ENCODE measurements around the gene PIGK.
"Not testable (repeated sequence)": the region's sequence is repeated elsewhere in the genome, so short reads cannot be mapped to it uniquely, and the experiment has no call there.

PIGK gene

GRCh38 chr1:77200806-77201205 lies 18.4 kb downstream of the PIGK start:
- no peak for DNase-seq
- intact Hi-C loops (cut with DNase I): no loop called here

- intact Hi-C loops (cut with DNase I): no loop called here
- no peak for DNase-seq
Measured at GRCh38 chr1:77200293-77200692, 18.9 kb downstream of the PIGK start.

GRCh38 chr1:77197351-77197750 lies 21.9 kb downstream of the PIGK start:
- intact Hi-C loops (cut with DNase I): no loop called here
- no peak for DNase-seq

GRCh38 chr1:77193951-77194350 lies 25.3 kb downstream of the PIGK start:
- intact Hi-C loops (cut with DNase I): no loop called here
- DNase-seq: no peak

GRCh38 chr1:77188770-77189169 lies 30.5 kb downstream of the PIGK start:
- intact Hi-C loops (cut with DNase I): no loop called here
- no peak for DNase-seq

- DNase-seq; intact Hi-C loops (cut with DNase I): not testable (repeated sequence)
Measured at GRCh38 chr1:77186907-77187306, 32.3 kb downstream of the PIGK start.

- intact Hi-C loops (cut with DNase I): no loop called here
Measured at GRCh38 chr1:77182083-77182482, 37.1 kb downstream of the PIGK start.

GRCh38 chr1:77179632-77180031 lies 39.6 kb downstream of the PIGK start:
- intact Hi-C loops (cut with DNase I): no loop called here
- DNase-seq: no peak

More at GRCh38 chr1:77182083-77182482, 37.1 kb downstream of the PIGK start:
- no peak for DNase-seq

GRCh38 chr1:77175230-77175844 lies 43.9 kb downstream of the PIGK start:
- no peak for DNase-seq
- intact Hi-C loops (cut with DNase I): no loop called here

GRCh38 chr1:77170687-77171086 lies 48.5 kb downstream of the PIGK start:
- intact Hi-C loops (cut with DNase I): no loop called here

GRCh38 chr1:77168358-77168757 lies 50.9 kb downstream of the PIGK start:
- intact Hi-C loops (cut with DNase I): no loop called here
- DNase-seq: no peak

More at GRCh38 chr1:77170687-77171086, 48.5 kb downstream of the PIGK start:
- DNase-seq: no peak

- intact Hi-C loops (cut with DNase I): no loop called here
- no peak for DNase-seq
Measured at GRCh38 chr1:77164434-77164944, 54.7 kb downstream of the PIGK start.

- not testable (repeated sequence) for DNase-seq
- intact Hi-C loops (cut with DNase I): loop anchor here (10.0 kb wide), 1 partner anchor 375 kb away; no protein-coding TSS in a partner anchor
Measured at GRCh38 chr1:77159706-77160105, 59.5 kb downstream of the PIGK start.

GRCh38 chr1:77156214-77156613 lies 63.0 kb downstream of the PIGK start:
- intact Hi-C loops (cut with DNase I): loop anchor here (10.0 kb wide), 1 partner anchor 379 kb away; no protein-coding TSS in a partner anchor
- DNase-seq: no peak

GRCh38 chr1:77146270-77146669 lies 73.0 kb downstream of the PIGK start:
- no peak for DNase-seq
- intact Hi-C loops (cut with DNase I): loop anchor here (5.0 kb wide), 1 partner anchor 536 kb away; the partner anchor contains the start of gene ZZZ3

- no peak for DNase-seq
- intact Hi-C loops (cut with DNase I): no loop called here
Measured at GRCh38 chr1:77143529-77144121, 75.6 kb downstream of the PIGK start.

GRCh38 chr1:77139389-77139788 lies 79.8 kb downstream of the PIGK start:
- intact Hi-C loops (cut with DNase I): loop anchor here (5.0 kb wide), 1 partner anchor 553 kb away; no protein-coding TSS in a partner anchor

GRCh38 chr1:77134359-77134758 lies 84.9 kb downstream of the PIGK start:
- no peak for DNase-seq
- intact Hi-C loops (cut with DNase I): no loop called here

More at GRCh38 chr1:77139389-77139788, 79.8 kb downstream of the PIGK start:
- no peak for DNase-seq

GRCh38 chr1:77133731-77134358 lies 85.4 kb downstream of the PIGK start:
- intact Hi-C loops (cut with DNase I): no loop called here
- DNase-seq: no peak

GRCh38 chr1:77126307-77126706 lies 92.9 kb downstream of the PIGK start:
- peak in 25 of 42 donors; percentile 10 to 75 (median 40) for DNase-seq
- intact Hi-C loops (cut with DNase I): loop anchor here (10.0 kb wide), 2 partner anchors 792 to 972 kb away; no protein-coding TSS in a partner anchor

Measured in head of caudate nucleus (tissue), 42 donors.